Pulmonary artery endothelial cell (primary cell): ENCODE results near the gene OLFML2B. TPM values are rescaled to one million over a fixed set of nuclear protein-coding genes. Genes with fewer than 3 reads are reported as not detected.

Source experiments
- DNase-seq: peaks from one replicate; pipeline ENCODE4 v3.0.0-alpha.2; 2011; ENCODE audit warnings: low read depth, low spot score
- total RNA-seq: library from RNA; depleted of rRNA; stranded (reverse); fragments of >200 nt; gene quantifications from 2 replicates; pipeline ENCODE4 v1.2.3, GENCODE V29; 2014

OLFML2B gene
- total RNA-seq, 1 donor from 2014 or later: 0.13 TPM

- no peak for DNase-seq
These were observed 41.7 kb downstream of the OLFML2B start for GRCh38 chr1:161981735-161982506.

GRCh38 chr1:161981126-161981525, 42.5 kb downstream of the OLFML2B start:
- DNase-seq: no peak

DNA sequence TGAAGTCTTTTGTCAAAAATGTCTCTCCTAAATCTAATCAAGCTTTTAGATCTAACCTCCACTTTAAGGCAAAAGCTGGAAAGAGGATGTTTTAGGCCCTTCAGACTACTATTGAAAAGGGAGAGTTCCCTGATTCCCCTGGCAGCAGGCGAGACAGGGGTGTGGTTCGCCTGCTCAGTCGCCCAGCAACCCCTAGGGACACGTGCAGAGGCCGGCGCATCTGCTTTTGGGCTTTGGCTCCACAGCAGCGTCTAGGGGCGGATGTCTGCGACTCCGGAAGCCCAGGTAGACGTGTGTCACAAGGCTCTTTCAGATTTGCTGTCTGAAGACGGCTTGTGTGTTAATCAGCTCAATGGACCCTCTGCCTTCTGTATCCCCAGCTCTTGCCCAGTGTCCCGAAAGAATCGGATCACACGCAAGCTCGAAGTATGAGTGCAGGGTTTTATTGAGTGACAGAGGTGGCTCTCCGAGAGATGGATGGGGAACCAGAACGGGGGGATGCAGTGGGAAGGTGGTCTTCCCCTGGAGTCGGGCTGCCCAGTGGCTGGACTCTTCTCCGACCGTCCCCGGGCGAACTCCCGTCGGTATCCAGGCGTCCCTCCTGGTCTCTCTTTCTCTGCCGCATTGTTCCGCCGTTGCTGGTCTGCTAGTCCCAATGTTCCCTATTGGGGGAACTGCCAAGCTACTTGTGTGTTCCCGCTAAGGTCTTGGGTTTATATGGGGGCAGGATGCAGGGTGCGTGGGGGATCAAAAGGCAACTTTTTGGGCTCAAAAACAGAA, 45.5 kb downstream of the OLFML2B start:
- no peak for DNase-seq

GRCh38 chr1:161973924-161974845, 49.5 kb downstream of the OLFML2B start:
- DNase-seq: no peak

- no peak for DNase-seq
These were observed 50.8 kb downstream of the OLFML2B start for GRCh38 chr1:161972828-161973227.

DNA sequence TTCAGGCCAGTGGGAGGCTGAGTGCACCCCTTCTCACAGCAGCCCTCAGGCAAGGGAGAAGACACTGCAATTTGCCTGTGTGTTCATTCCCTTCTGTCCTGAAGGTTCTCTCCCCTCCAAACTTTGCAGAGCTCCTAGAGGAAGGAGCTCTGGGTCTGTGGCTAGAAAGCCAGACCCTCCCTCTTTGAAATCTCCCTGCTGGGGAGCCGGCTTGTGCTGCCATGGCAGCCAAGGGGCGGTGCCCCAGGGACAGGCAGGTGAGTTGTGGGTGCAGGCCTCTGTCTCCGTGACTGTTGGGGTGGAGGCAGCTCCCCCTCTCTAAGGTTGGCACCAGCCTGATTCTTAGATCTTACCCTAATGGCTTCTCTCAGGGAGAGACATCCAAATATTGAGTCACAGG, 53.0 kb downstream of the OLFML2B start:
- DNase-seq: no peak

DNA sequence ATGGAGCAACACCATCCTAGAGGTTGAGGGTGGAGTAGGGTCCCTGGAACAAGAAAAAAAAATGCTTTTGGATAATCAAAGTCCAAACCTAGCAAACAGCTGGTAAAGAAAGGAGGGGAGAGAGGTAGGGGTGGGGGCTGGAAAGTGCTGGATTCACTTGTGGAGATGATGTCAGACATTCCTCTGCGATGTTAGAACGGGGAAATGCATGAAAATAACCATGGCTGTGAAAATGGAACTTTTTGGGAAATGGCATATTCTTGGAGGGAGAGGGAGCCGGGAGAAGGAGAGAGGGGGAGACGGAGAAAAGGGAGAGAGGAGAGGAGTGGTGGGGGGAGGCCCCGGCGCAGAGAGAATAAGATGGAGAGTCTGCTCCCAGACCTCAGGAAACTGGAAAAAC, 53.6 kb downstream of the OLFML2B start:
- no peak for DNase-seq

- no peak for DNase-seq
These were observed 57.6 kb downstream of the OLFML2B start for GRCh38 chr1:161966067-161966466.

- peak; percentile 79 for DNase-seq
These were observed 61.4 kb downstream of the OLFML2B start for GRCh38 chr1:161962091-161962887.

DNA sequence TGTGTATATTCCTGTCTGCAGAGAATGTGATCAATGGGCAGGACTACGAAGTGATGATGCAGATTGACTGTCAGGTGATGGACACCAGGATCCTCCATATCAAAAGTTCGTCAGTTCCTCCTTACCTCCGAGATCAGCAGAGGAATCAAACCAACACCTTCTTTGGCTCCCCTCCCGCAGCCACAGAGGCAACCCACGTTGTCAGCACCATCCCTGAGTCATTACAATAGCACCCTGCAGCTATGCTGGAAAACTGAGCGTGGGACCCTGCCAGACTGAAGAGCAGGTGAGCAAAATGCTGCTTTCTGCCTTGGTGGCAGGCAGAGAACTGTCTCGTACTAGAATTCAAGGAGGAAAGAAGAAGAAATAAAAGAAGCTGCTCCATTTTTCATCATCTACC, 65.2 kb downstream of the OLFML2B start:
- DNase-seq: no peak

GRCh38 chr1:161956930-161957329, 66.7 kb downstream of the OLFML2B start:
- no peak for DNase-seq

GRCh38 chr1:161956097-161956496, 67.6 kb downstream of the OLFML2B start:
- DNase-seq: no peak

DNA sequence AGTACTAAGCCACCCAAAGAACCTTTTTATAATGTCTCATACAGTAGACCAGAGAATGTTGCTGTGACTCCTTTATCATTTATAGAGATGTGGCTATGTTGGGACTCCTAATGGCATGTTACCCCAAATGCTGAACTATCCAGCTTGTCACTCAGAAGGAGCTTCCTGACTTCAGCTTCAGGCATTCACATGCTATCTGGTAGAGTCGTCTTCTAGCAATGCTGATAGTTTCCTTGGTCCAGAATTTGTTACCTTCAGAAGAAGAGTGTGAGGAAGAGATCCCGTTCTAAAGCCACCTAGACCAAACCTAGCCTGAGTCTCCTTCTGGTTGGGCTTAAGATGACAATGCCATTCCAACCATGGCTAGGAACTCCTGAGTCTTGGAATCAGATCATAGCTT, 68.1 kb downstream of the OLFML2B start:
- DNase-seq: no peak

DNA sequence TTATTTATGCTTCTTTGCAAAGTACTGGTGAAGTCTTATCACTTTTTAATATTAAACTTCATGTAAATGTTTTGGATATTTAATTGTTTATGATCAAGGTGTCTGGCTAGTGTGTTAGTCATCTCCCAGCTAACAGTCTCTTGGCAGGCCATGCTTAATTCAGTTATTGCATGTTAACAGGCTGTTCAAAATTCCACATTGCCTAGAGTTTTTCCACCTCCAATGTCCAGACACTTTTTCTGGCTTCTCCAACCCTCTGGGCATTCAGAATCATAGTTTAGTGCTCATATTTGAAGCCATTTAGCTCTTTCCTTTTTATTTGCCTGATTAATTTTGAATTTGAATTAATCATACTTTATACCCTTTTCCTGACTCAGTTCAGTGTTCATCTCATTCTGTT, 69.2 kb downstream of the OLFML2B start:
- no peak for DNase-seq

DNA sequence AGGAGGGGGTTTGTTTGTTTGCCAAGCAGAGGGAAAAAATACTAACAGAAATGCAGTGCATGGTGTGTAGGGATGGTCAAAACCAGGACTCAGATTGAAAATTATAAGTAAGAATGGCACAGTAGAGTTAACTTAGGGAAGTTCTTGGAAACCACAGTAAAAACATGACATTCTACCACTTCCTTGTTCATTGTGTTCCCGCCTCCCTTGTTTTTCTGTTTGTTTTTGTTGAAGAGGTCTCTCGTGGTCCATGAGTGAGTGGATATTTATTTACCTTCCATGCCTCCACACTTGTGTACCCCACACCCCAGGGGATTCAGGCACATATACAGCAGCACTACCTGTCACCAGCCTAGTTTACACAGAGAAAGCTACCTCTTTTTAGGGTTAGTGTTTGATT, 69.6 kb downstream of the OLFML2B start:
- DNase-seq: no peak

GRCh38 chr1:161953256-161953920, 70.3 kb downstream of the OLFML2B start:
- no peak for DNase-seq

- no peak for DNase-seq
These were observed 71.0 kb downstream of the OLFML2B start for GRCh38 chr1:161952607-161953172.

GRCh38 chr1:161951646-161952045, 72.0 kb downstream of the OLFML2B start:
- DNase-seq: no peak

DNA sequence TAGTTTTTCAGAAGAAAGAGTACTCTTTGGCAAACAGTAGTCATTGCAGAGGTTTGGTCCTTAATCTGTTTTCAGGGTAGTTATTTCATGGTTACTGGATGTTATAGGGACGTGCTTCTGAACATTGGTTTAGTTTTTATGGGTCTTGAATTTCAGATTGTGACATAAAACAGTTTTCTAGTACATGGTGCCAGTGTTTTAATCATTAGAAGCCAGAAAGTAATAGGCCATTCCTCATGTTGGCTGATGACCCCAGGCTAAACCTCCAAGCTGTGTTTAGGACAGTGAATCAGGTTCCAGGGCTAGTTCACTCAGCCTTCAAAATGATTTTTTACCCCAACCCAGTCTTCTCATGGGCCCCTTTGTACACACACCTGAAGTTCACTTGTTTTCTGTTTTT, 73.3 kb downstream of the OLFML2B start:
- no peak for DNase-seq

DNA sequence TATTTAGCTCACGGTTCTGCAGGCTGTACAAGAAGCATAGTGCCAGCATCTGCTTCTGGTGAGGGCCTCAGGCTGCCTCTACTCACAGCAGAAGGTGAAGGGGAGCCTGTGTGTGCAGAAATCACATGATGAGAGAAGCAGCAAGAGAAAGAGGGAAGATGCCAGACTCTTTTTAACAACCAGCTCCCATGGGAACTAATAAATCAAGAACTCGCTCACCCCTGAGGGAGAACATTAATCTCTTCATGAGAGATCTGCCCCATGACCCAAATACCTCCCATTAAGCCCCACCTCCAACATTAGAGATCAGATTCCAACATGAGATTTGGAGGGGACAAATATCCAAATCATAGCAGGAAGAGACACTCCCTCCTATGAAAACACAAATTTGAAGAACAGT, 74.1 kb downstream of the OLFML2B start:
- no peak for DNase-seq
